Keratinocyte (primary cell): Measurements from ENCODE around the gene AKAP13. TPM values are rescaled to one million over a fixed set of nuclear protein-coding genes. Genes with fewer than 3 reads are reported as not detected.
"Not testable (repeated sequence)": the region's sequence is repeated elsewhere in the genome, so short reads cannot be mapped to it uniquely, and the experiment has no call there.

Experiments used
- DNase-seq: peaks from one replicate; pipeline ENCODE4 v3.0.0-alpha.2; 2011; ENCODE audit warnings: low read depth, missing footprints, low spot score
- FAIRE-seq: peaks from 2 replicates; lab custom pipeline; 2011; peaks lifted over from hg19 to GRCh38; lab: Jason Lieb, UNC
- H2AFZ ChIP-seq: 2 replicates; pipeline ENCODE4 v1.6.0; 2012; ENCODE audit warnings: low read length, control low read depth, inconsistent platforms; ENCODE audit not compliant: control insufficient read depth
- H3K27ac ChIP-seq: 2 replicates; pipeline ENCODE4 v1.5.1; 2011; ENCODE audit warnings: low read length; ENCODE audit not compliant: control insufficient read depth, insufficient read depth
- H3K27me3 ChIP-seq: 3 replicates; pipeline ENCODE4 v1.6.0; 2011; ENCODE audit warnings: low read length; ENCODE audit not compliant: control insufficient read depth, insufficient read depth; ENCODE audit errors: extremely low read depth
- H3K36me3 ChIP-seq, 2 experiments: 2 replicates in 1 of 2; 3 replicates in 1 of 2; pipeline ENCODE4 v1.5.1; 2011; ENCODE audit warnings: low read length in 2 of 2, mild to moderate bottlenecking in 1 of 2; ENCODE audit not compliant: control insufficient read depth in 2 of 2, insufficient read depth in 2 of 2; ENCODE audit errors: extremely low read depth in 1 of 2
- H3K4me1 ChIP-seq: 3 replicates; pipeline ENCODE4 v1.5.1; 2011; ENCODE audit warnings: low read length; ENCODE audit not compliant: control insufficient read depth, insufficient read depth; ENCODE audit errors: extremely low read depth
- H3K4me2 ChIP-seq: 3 replicates; pipeline ENCODE4 v1.6.0; 2011; ENCODE audit warnings: low read depth, low read length; ENCODE audit not compliant: control insufficient read depth, insufficient read depth; ENCODE audit errors: extremely low read depth
- H3K4me3 ChIP-seq, 3 experiments: fragments of 200-600 bp in 1 of 3; sonication (generic) in 1 of 3; 2 replicates in 2 of 3; 3 replicates in 1 of 3; pipeline ENCODE4 v1.5.1; 2011 to 2016; ENCODE audit warnings: low read length in 3 of 3, mild to moderate bottlenecking in 3 of 3, control low read depth in 2 of 3, inconsistent platforms in 1 of 3, low read depth in 1 of 3, mixed read lengths in 1 of 3, mixed run types in 1 of 3, moderate library complexity in 1 of 3; ENCODE audit not compliant: control insufficient read depth in 2 of 3, insufficient read depth in 2 of 3; ENCODE audit errors: extremely low read depth in 1 of 3
- H3K79me2 ChIP-seq: 2 replicates; pipeline ENCODE4 v1.6.0; 2012; ENCODE audit warnings: low read length; ENCODE audit not compliant: control insufficient read depth, insufficient read depth
- H3K9ac ChIP-seq: 3 replicates; pipeline ENCODE4 v1.6.0; 2011; ENCODE audit warnings: low read length; ENCODE audit not compliant: control insufficient read depth, insufficient read depth; ENCODE audit errors: extremely low read depth
- H3K9me1 ChIP-seq: 3 replicates; pipeline ENCODE4 v1.6.0; 2011; ENCODE audit warnings: low read length; ENCODE audit not compliant: control insufficient read depth, insufficient read depth; ENCODE audit errors: extremely low read depth
- H3K9me3 ChIP-seq: 2 replicates; pipeline ENCODE4 v1.5.1; 2012; ENCODE audit warnings: low read depth, low read length; ENCODE audit not compliant: control insufficient read depth
- H4K20me1 ChIP-seq: 3 replicates; pipeline ENCODE4 v1.6.0; 2011; ENCODE audit warnings: low read length; ENCODE audit not compliant: control insufficient read depth, insufficient read depth; ENCODE audit errors: extremely low read depth
- CTCF ChIP-seq, 3 experiments: IDR thresholded peaks in 1 of 3; conservative IDR thresholded peaks in 1 of 3; optimal IDR thresholded peaks in 1 of 3; 2 replicates in 2 of 3; 3 replicates in 1 of 3; pipeline versions ENCODE3 to v1.5.1; 2011; ENCODE audit warnings: low read length in 3 of 3, mild to moderate bottlenecking in 3 of 3, moderate library complexity in 2 of 3, control low read depth in 1 of 3, inconsistent platforms in 1 of 3; ENCODE audit not compliant: insufficient read depth in 2 of 3; ENCODE audit errors: extremely low read depth in 1 of 3
- EZH2 ChIP-seq: IDR thresholded peaks from one replicate; pipeline ENCODE4 v1.6.1; 2012; ENCODE audit warnings: inconsistent platforms, mild to moderate bottlenecking, low read length, moderate library complexity
- dilution Hi-C: fragments of 300-500 bp; cut with MboI; formaldehyde crosslinking; loops from one replicate; pipeline ENCODE4 v1.7.0; 2020; ENCODE audit warnings: low sequenced_read_pairs; ENCODE audit not compliant: extremely low pct_ligation_motif_present
- polyA plus RNA-seq, 5 experiments: library from polyadenylated mRNA; depleted of rRNA in 3 of 5; stranded (reverse) in 3 of 5; stranded (forward) in 1 of 5; unstranded in 1 of 5; fragments of >200 nt; gene quantifications; 1 replicate in 1 of 5; 2 replicates in 3 of 5; 3 replicates in 1 of 5; pipeline versions ENCODE4 v1.2.1 to v1.2.3, GENCODE V29; 2011 to 2012; ENCODE audit warnings: missing spikeins in 2 of 5, low read depth in 1 of 5, low replicate concordance in 1 of 5
- small RNA-seq, 3 experiments: library from RNA; depleted of rRNA; stranded (forward); fragments of <200 nt; gene quantifications; one replicate each; pipeline ENCODE3, GENCODE V24; 2012; ENCODE audit warnings: low read depth in 3 of 3, low replicate concordance in 1 of 3; ENCODE audit not compliant: insufficient read length in 3 of 3

The AKAP13 gene
- polyA plus RNA-seq, 1 donor (not counting 4 experiments of a cell fraction or from before 2014, with no cell fraction given) = 16.7 TPM

- Histone ChIP-seq H3K4me2 (peak overlapping the region; percentile 99), H3K4me3 (peak overlapping the region in 2 of 3 experiments; percentile 67 to 80), H3K9me1 (no peaks in the 10 kb centered on the region), H3K9ac (peak overlapping the region; percentile 67), H4K20me1 (no peaks in the 10 kb centered on the region), H3K27ac (peak overlapping the region; percentile 49), H3K79me2 (peaks cover 27% of the 10 kb centered on the region), H3K4me1 (peaks cover 17% of the 10 kb centered on the region), H3K36me3 (no peaks in the 10 kb centered on the region), H2AFZ (peak overlapping the region; percentile 96), H3K9me3 (no peaks in the 10 kb centered on the region), H3K27me3 (no peaks in the 10 kb centered on the region)
- dilution Hi-C loops = no loop called here
- TF ChIP-seq CTCF (optimal IDR thresholded peaks at IDR 0.05 in 1 of 3, IDR thresholded peaks at IDR 0.05 in 1 of 3, conservative IDR thresholded peaks at IDR 0.05 in 1 of 3; ENCODE audit: extremely low read depth in 1 of 3, insufficient read depth in 2 of 3, low read length in 3 of 3) (no peak), EZH2 (no peak)
- FAIRE-seq = no peak
- DNase-seq = no peak
Measured at GRCh38 chr15:85795337-85796305, 415.2 kb downstream of the AKAP13 start.

GRCh38 chr15:85796371-85796770, 416.0 kb downstream of the AKAP13 start:
- DNase-seq, H3K27ac ChIP-seq, H3K4me3 ChIP-seq, H3K4me2 ChIP-seq, H3K27me3 ChIP-seq, dilution Hi-C loops, H3K9me3 ChIP-seq, H4K20me1 ChIP-seq, H3K9ac ChIP-seq, FAIRE-seq, H2AFZ ChIP-seq, H3K9me1 ChIP-seq, H3K36me3 ChIP-seq: not testable (repeated sequence)
- peaks cover 17% of the 10 kb centered on the region for H3K4me1 ChIP-seq
- H3K79me2 ChIP-seq = peaks cover 27% of the 10 kb centered on the region

Small RNA genes within 50 kb of the gene (small RNA-seq; reads per million reads assigned to genes)
- gene AC021739.1 = 0 reads per million in 3 experiments
- 0 to 3.3 (median 1.8) reads per million in 3 experiments for gene MIR1276
- gene RNU6-1280P = 0 reads per million in 3 experiments
- 0 reads per million in 3 experiments for gene RNU7-79P
